Measurements from ENCODE around the gene WSCD2.

Gene WSCD2

GRCh38 chr12:108129017-108129812 is at the start of gene WSCD2:
Gene WSCD2 (plus strand): TSS chr12:108129288. CDS start chr12:108195833, 66,545 bp downstream.
- peak; percentile 96 for DNase-seq (ENCODE audit: low spot score)

- no peak for DNase-seq (ENCODE audit: low spot score)
Measured at GRCh38 chr12:108079721-108080120, 49.4 kb upstream of the WSCD2 start.

GRCh38 chr12:108080363-108080762 is 48.7 kb upstream of the WSCD2 start:
- DNase-seq (ENCODE audit: low spot score): no peak

GRCh38 chr12:108082485-108082884 is 46.6 kb upstream of the WSCD2 start:
- no peak for DNase-seq (ENCODE audit: low spot score)

GRCh38 chr12:108087900-108088299 is 41.2 kb upstream of the WSCD2 start:
- no peak for DNase-seq (ENCODE audit: low spot score)

- no peak for DNase-seq (ENCODE audit: low spot score)
Measured at GRCh38 chr12:108090107-108090899, 38.8 kb upstream of the WSCD2 start.

- DNase-seq (ENCODE audit: low spot score): no peak
Measured at GRCh38 chr12:108090932-108091678, 38.0 kb upstream of the WSCD2 start.

- no peak for DNase-seq (ENCODE audit: low spot score)
Measured at GRCh38 chr12:108091679-108092051, 37.4 kb upstream of the WSCD2 start.

GRCh38 chr12:108093209-108093608 is 35.9 kb upstream of the WSCD2 start:
- no peak for DNase-seq (ENCODE audit: low spot score)

GRCh38 chr12:108094056-108094649 is 34.9 kb upstream of the WSCD2 start:
- no peak for DNase-seq (ENCODE audit: low spot score)

- DNase-seq (ENCODE audit: low spot score): no peak
Measured at GRCh38 chr12:108097160-108097911, 31.8 kb upstream of the WSCD2 start.

- DNase-seq (ENCODE audit: low spot score): no peak
Measured at GRCh38 chr12:108098374-108098773, 30.7 kb upstream of the WSCD2 start.

GRCh38 chr12:108099073-108099472 is 30.0 kb upstream of the WSCD2 start:
- no peak for DNase-seq (ENCODE audit: low spot score)

GRCh38 chr12:108099778-108100489 is 29.2 kb upstream of the WSCD2 start:
- DNase-seq (ENCODE audit: low spot score): no peak

GRCh38 chr12:108101605-108102175 is 27.4 kb upstream of the WSCD2 start:
- DNase-seq (ENCODE audit: low spot score): no peak

GRCh38 chr12:108102363-108102762 is 26.7 kb upstream of the WSCD2 start:
- no peak for DNase-seq (ENCODE audit: low spot score)

- no peak for DNase-seq (ENCODE audit: low spot score)
Measured at GRCh38 chr12:108103087-108103486, 26.0 kb upstream of the WSCD2 start.

- DNase-seq (ENCODE audit: low spot score): no peak
Measured at GRCh38 chr12:108103517-108103916, 25.6 kb upstream of the WSCD2 start.

GRCh38 chr12:108104657-108105056 is 24.4 kb upstream of the WSCD2 start:
- no peak for DNase-seq (ENCODE audit: low spot score)

GRCh38 chr12:108106599-108106998 is 22.5 kb upstream of the WSCD2 start:
- DNase-seq (ENCODE audit: low spot score): no peak

Measured in ecto neural progenitor cell (in vitro differentiated cells).